GM18870 (cell line): ENCODE measurements around the gene RAB4A.
"Not testable (repeated sequence)": the region's sequence is repeated elsewhere in the genome, so short reads cannot be mapped to it uniquely, and the experiment has no call there.

ENCODE experiments used
- ATAC-seq: cut with Tn5 transposase; IDR thresholded peaks from one replicate; pipeline ENCODE4 v1.9.1; 2021; ENCODE audit warnings: moderate library complexity; ENCODE audit not compliant: unreplicated experiment

RAB4A gene

GRCh38 chr1:229296541-229296941 is 25.6 kb downstream of the RAB4A start:
- no peak for ATAC-seq

GRCh38 chr1:229297746-229298145 is 26.8 kb downstream of the RAB4A start:
- no peak for ATAC-seq

GRCh38 chr1:229298420-229298819 is 27.5 kb downstream of the RAB4A start:
- ATAC-seq: no peak

- no peak for ATAC-seq
These were observed 28.1 kb downstream of the RAB4A start for GRCh38 chr1:229298887-229299503.

GRCh38 chr1:229300099-229300757 is 29.3 kb downstream of the RAB4A start:
- ATAC-seq: no peak

GRCh38 chr1:229302740-229303139 is 31.8 kb downstream of the RAB4A start:
- ATAC-seq: no peak

- no peak for ATAC-seq
These were observed 32.9 kb downstream of the RAB4A start for GRCh38 chr1:229303855-229304254.

GRCh38 chr1:229305392-229305791 is 34.5 kb downstream of the RAB4A start:
- no peak for ATAC-seq

- no peak for ATAC-seq
These were observed 38.2 kb downstream of the RAB4A start for GRCh38 chr1:229309074-229309473.

GRCh38 chr1:229309684-229310083 is 38.8 kb downstream of the RAB4A start:
- ATAC-seq: no peak

DNA sequence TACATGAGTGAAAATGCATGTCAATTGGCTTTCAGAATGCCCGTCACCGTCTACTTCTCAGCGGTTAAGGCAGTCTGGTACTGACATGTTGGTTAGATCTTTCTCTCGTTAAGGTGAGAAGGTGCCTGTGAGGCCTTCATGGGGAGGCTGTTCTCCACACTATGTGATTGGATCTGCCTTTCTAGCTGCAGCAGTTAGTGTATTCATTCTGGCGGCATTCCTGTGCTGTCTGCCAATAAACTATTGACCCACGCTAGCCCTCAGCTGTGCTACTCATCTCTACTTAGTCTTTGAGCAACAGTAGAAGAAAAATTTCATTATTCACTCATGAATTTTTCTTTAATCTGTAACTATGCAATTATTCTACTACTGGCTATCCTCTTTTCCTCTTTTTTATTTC is 39.9 kb downstream of the RAB4A start:
- no peak for ATAC-seq

- no peak for ATAC-seq
These were observed 45.3 kb downstream of the RAB4A start for GRCh38 chr1:229316166-229316565.

DNA sequence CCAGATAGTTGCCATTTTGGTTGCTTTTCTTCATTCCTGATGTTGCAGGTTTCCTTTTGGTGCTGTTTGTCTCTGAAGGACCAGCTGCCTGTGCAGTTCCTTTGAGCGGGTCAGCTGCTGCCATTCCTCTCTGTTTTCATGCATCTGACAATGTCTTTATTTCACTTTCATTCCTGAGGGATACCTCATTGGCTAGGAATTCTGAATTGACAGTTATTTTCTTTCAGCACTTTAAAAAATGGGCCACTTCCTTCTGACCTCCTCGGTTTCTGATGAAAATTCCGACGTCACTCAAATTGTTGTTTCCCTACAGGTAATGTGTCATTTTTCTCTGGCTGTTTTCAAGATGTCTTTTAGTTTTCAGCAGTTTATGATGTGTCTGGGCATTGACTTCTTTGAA is 47.1 kb downstream of the RAB4A start:
- no peak for ATAC-seq

- ATAC-seq: no peak
These were observed 48.6 kb downstream of the RAB4A start for GRCh38 chr1:229319487-229319886.

DNA sequence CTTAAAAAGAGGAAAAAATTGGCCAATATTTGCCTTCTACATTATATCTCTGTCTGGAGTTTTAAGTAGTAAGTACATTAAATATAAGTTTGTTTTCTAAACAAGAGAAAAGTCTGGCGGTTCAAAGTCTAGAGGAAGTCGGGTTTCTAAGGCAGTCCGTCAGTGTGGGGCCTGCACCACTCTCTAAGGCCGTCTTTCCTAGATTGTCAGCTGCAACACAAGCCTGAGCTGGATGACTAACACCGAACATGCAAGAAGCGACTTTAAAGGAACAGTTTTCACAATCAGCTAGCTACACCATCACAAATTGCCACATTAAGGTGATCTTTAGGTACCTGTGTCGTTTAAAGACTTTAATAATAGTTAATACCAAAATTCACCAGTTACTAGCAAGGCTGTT is 52.3 kb downstream of the RAB4A start:
- ATAC-seq: no peak

- no peak for ATAC-seq
These were observed 53.1 kb downstream of the RAB4A start for GRCh38 chr1:229323885-229324553.

DNA sequence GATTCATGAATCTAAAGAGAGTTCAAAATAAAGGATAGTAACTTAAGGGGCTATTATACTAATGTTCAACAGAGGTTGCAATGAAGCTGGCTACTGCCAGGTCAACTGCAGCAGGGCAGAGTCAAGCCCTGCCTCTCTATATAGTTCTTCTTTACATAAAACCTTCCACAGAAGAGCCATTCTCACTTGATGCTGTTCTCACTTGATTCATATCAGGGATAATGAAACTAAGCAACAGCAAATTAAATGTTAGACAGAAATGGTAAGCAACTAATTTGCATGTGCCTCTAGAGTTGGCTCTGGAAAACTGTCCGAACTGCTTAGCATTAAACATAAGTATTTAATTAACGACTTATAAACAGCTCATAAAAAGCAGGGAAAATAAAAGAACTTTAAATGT is 54.5 kb downstream of the RAB4A start:
- no peak for ATAC-seq

- no peak for ATAC-seq
These were observed 55.1 kb downstream of the RAB4A start for GRCh38 chr1:229325853-229326487.

- ATAC-seq: no peak
These were observed 55.7 kb downstream of the RAB4A start for GRCh38 chr1:229326601-229327000.

GRCh38 chr1:229327765-229328164 is 56.9 kb downstream of the RAB4A start:
- not testable (repeated sequence) for ATAC-seq

GRCh38 chr1:229328598-229329362 is 57.9 kb downstream of the RAB4A start:
- no peak for ATAC-seq
